Left forelimb (tissue), 1 donor: Measurements from ENCODE around the gene CHKA.

Experiments used
- DNase-seq: peaks from one replicate; pipeline ENCODE4 v3.0.0-alpha.2; 2018; ENCODE audit warnings: low spot score

The CHKA gene

GRCh38 chr11:68142441-68143309 is 21.5 kb upstream of the CHKA start:
- DNase-seq = no peak

GRCh38 chr11:68142028-68142412 is 20.8 kb upstream of the CHKA start:
- no peak for DNase-seq

- DNase-seq = no peak
These were observed 20.2 kb upstream of the CHKA start for GRCh38 chr11:68141246-68142027.

GRCh38 chr11:68140496-68141245 is 19.5 kb upstream of the CHKA start:
- DNase-seq = no peak

GRCh38 chr11:68138237-68138636 is 17.0 kb upstream of the CHKA start:
- DNase-seq = no peak

GRCh38 chr11:68137833-68138232 is 16.6 kb upstream of the CHKA start:
- no peak for DNase-seq

- no peak for DNase-seq
These were observed 15.7 kb upstream of the CHKA start for GRCh38 chr11:68136866-68137265.

- no peak for DNase-seq
These were observed 14.0 kb upstream of the CHKA start for GRCh38 chr11:68135161-68135560.

GRCh38 chr11:68133761-68134160 is 12.6 kb upstream of the CHKA start:
- DNase-seq = no peak

- no peak for DNase-seq
These were observed 8.9 kb upstream of the CHKA start for GRCh38 chr11:68130121-68130520.

- no peak for DNase-seq
These were observed 7.6 kb upstream of the CHKA start for GRCh38 chr11:68128682-68129327.

GRCh38 chr11:68127714-68128681 is 6.8 kb upstream of the CHKA start:
- peak; percentile 84 for DNase-seq

GRCh38 chr11:68125164-68125563 is 4.0 kb upstream of the CHKA start:
- DNase-seq = no peak

GRCh38 chr11:68122936-68123539 is 1.9 kb upstream of the CHKA start:
- no peak for DNase-seq

GRCh38 chr11:68120273-68121066 is 718 bp downstream of the CHKA start:
- DNase-seq = peak; percentile 78

GRCh38 chr11:68118706-68119448 is 2.3 kb downstream of the CHKA start:
- no peak for DNase-seq

GRCh38 chr11:68117853-68118470 is 3.2 kb downstream of the CHKA start:
- DNase-seq = no peak

- DNase-seq = no peak
These were observed 4.2 kb downstream of the CHKA start for GRCh38 chr11:68116974-68117373.
